ENCODE results near the gene CCDC87. TPM values are rescaled to one million over a fixed set of nuclear protein-coding genes. Genes with fewer than 3 reads are reported as not detected.

The CCDC87 gene
- total and polyA plus RNA-seq, 2 donors (not counting 3 experiments of a cell fraction or from before 2014, with no cell fraction given): 0.06 to 0.22 TPM

DNA sequence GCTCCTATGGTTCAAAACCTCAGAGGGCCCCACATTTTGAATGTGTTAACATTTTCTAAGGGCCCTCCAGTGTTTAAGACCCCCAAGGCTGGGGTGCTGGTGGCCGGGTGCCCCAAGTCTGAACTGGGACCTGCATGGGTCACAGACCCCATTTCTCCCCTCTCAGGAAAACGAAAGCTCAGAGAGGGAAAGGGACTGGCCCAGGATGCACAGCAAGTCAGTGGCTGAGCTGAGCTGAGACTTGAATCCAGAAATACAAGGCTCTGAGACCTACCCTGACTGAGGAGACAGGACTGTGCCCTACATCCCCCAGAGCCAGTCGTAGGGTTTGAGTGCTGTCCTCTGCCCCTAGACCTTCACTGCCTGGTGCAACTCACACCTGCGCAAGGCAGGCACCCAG, 42.0 kb downstream of the CCDC87 start:
- no peaks in the 10 kb centered on the region for H3K9me1 ChIP-seq (replicated peaks; ENCODE audit: control insufficient read depth, extremely low read depth, insufficient read depth, low read length)
- no peaks in the 10 kb centered on the region for H4K20me1 ChIP-seq (replicated peaks; ENCODE audit: control insufficient read depth, extremely low read depth, insufficient read depth, low read length)
- no peaks in the 10 kb centered on the region for H3K9me3 ChIP-seq (replicated peaks; ENCODE audit: control insufficient read depth, insufficient read depth, low read length)
- intact Hi-C loops (cut with micrococcal nuclease): no loop called here
- BruUV-seq (replicated peaks): no TSS peak
- no peaks in the 10 kb centered on the region for H3K79me2 ChIP-seq (ENCODE audit: control insufficient read depth, insufficient read depth, low read length)
- H3K4me3 ChIP-seq (replicated peaks in 1 of 3; ENCODE audit: insufficient read depth in 1 of 3, low read depth in 1 of 3, low read length in 3 of 3): no peak overlapping the region
- no peak overlapping the region for H2AFZ ChIP-seq (ENCODE audit: low read depth, low read length)
- TF ChIP-seq POLR2AphosphoS5 (IDR thresholded peaks at IDR 0.05; ENCODE audit: insufficient read depth, low read depth, low read length): no peak
- TF ChIP-seq, protein P1, sequence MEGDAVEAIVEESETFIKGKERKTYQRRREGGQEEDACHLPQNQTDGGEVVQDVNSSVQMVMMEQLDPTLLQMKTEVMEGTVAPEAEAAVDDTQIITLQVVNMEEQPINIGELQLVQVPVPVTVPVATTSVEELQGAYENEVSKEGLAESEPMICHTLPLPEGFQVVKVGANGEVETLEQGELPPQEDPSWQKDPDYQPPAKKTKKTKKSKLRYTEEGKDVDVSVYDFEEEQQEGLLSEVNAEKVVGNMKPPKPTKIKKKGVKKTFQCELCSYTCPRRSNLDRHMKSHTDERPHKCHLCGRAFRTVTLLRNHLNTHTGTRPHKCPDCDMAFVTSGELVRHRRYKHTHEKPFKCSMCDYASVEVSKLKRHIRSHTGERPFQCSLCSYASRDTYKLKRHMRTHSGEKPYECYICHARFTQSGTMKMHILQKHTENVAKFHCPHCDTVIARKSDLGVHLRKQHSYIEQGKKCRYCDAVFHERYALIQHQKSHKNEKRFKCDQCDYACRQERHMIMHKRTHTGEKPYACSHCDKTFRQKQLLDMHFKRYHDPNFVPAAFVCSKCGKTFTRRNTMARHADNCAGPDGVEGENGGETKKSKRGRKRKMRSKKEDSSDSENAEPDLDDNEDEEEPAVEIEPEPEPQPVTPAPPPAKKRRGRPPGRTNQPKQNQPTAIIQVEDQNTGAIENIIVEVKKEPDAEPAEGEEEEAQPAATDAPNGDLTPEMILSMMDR (IDR thresholded peaks at IDR 0.05; ENCODE audit: extremely low read depth in 1 of 2, insufficient read depth in 1 of 2, low read depth in 1 of 2, low read length in 2 of 2): no peak
- no peak for TF ChIP-seq GATA2 (IDR thresholded peaks at IDR 0.05; ENCODE audit: insufficient read depth, insufficient read length, low read depth, low read length)
- no peak for TF ChIP-seq EZH2 (IDR thresholded peaks at IDR 0.05; ENCODE audit: borderline replicate concordance, low read depth, low read length, severe bottlenecking)
- TF ChIP-seq JUN (IDR thresholded peaks at IDR 0.05; ENCODE audit: borderline replicate concordance, insufficient read depth, insufficient read length, low read depth): no peak
- TF ChIP-seq, protein P2, sequence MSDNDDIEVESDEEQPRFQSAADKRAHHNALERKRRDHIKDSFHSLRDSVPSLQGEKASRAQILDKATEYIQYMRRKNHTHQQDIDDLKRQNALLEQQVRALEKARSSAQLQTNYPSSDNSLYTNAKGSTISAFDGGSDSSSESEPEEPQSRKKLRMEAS (IDR thresholded peaks at IDR 0.05; ENCODE audit: insufficient read depth, insufficient read length): no peak
- TF ChIP-seq POLR2A (IDR thresholded peaks at IDR 0.05; ENCODE audit: low read depth, low read length): no peak
- TF ChIP-seq MYC (IDR thresholded peaks at IDR 0.05; ENCODE audit: low read depth, low read length): no peak
- TF ChIP-seq FOS (IDR thresholded peaks at IDR 0.05; ENCODE audit: borderline replicate concordance, insufficient read depth, low read length): no peak
- no peak for FAIRE-seq
- H3K27ac ChIP-seq (ENCODE audit: insufficient read depth, low read depth, low read length): no peak overlapping the region
- no peaks in the 10 kb centered on the region for H3K36me3 ChIP-seq (ENCODE audit: control insufficient read depth in 2 of 2, extremely low read depth in 1 of 2, insufficient read depth in 2 of 2, low read length in 2 of 2)
- no peak for DNase-seq (ENCODE audit: low read depth, low spot score)
- peaks cover 5% of the 10 kb centered on the region for H3K4me1 ChIP-seq (ENCODE audit: control insufficient read depth, extremely low read depth, insufficient read depth, low read length)
- no peak overlapping the region for H3K4me2 ChIP-seq (ENCODE audit: insufficient read depth, low read length)
- POLR2A ChIA-PET: no interaction called here
- H3K9ac ChIP-seq (replicated peaks; ENCODE audit: extremely low read depth, insufficient read depth, low read length): no peak overlapping the region
- dilution Hi-C loops (cut with MboI; ENCODE audit: extremely low pct_ligation_motif_present, low sequenced_read_pairs): no loop called here
- H3K27me3 ChIP-seq (ENCODE audit: control insufficient read depth in 2 of 2, insufficient read depth in 2 of 2, low read length in 2 of 2): no peaks in the 10 kb centered on the region
- CTCF ChIA-PET: interaction anchor here (0.5 kb wide), 1 partner anchor 18 kb away, joined by 3 read pairs; no protein-coding TSS in a partner anchor
